SK-N-SH treated with all-trans-retinoic acid at 6 μM for 48 hours (cell line): ENCODE data around the gene DAAM2.

Experiments used
- ATAC-seq: fragments of 200-7000 bp; cut with Tn5 transposase; 3 replicates; pipeline ENCODE4 v1.9.1; 2020; ENCODE audit warnings: mild to moderate bottlenecking, moderate library complexity
- ARNTL ChIP-seq: fragments of 450-650 bp; formaldehyde crosslinking; IDR thresholded peaks from 2 replicates; pipeline ENCODE4 v1.5.0; 2020; ENCODE audit warnings: low read depth, mild to moderate bottlenecking, moderate library complexity, borderline replicate concordance
- BACH2 ChIP-seq: fragments of 250-450 bp; sonication (Bioruptor Pico); IDR thresholded peaks from 2 replicates; pipeline ENCODE4 v1.9.0; 2021; ENCODE audit warnings: mild to moderate bottlenecking, borderline replicate concordance
- CREB5 ChIP-seq: fragments of 250-450 bp; sonication (Bioruptor Pico); IDR thresholded peaks from 2 replicates; pipeline ENCODE4 v1.5.1; 2020; ENCODE audit warnings: low read depth, mild to moderate bottlenecking, moderate library complexity
- CSDC2 ChIP-seq: fragments of 250-450 bp; sonication (Bioruptor Pico); IDR thresholded peaks from 2 replicates; pipeline ENCODE4 v1.5.0; 2020; ENCODE audit warnings: mild to moderate bottlenecking, moderate library complexity
- CSRNP3 ChIP-seq: fragments of 250-450 bp; sonication (Bioruptor Pico); IDR thresholded peaks from 2 replicates; pipeline ENCODE4 v1.5.1; 2021; ENCODE audit warnings: mild to moderate bottlenecking, moderate library complexity
- ESRRG ChIP-seq: fragments of 250-450 bp; sonication (Bioruptor Pico); IDR thresholded peaks from 2 replicates; pipeline ENCODE4 v1.6.1; 2021; ENCODE audit warnings: mild to moderate bottlenecking
- GLIS3 ChIP-seq: fragments of 250-450 bp; sonication (Bioruptor Pico); IDR thresholded peaks from 2 replicates; pipeline ENCODE4 v1.5.0; 2020; ENCODE audit warnings: mild to moderate bottlenecking, moderate library complexity
- ISL1 ChIP-seq: fragments of 250-450 bp; sonication (Bioruptor Pico); IDR thresholded peaks from 2 replicates; pipeline ENCODE4 v2.1.2; 2022; ENCODE audit warnings: mild to moderate bottlenecking, moderate library complexity
- OSR1 ChIP-seq: fragments of 250-450 bp; sonication (Bioruptor Pico); IDR thresholded peaks from 2 replicates; pipeline ENCODE4 v1.8.0; 2022; ENCODE audit warnings: moderate library complexity, mild to moderate bottlenecking, inconsistent platforms
- RARB ChIP-seq: fragments of 250-450 bp; sonication (Bioruptor Pico); IDR thresholded peaks from 2 replicates; pipeline ENCODE4 v1.8.0; 2021; ENCODE audit warnings: mild to moderate bottlenecking, moderate library complexity
- TCF4 ChIP-seq: fragments of 250-450 bp; sonication (Bioruptor Pico); IDR thresholded peaks from 2 replicates; pipeline ENCODE4 v1.8.0; 2021; ENCODE audit warnings: mild to moderate bottlenecking, moderate library complexity, borderline replicate concordance
- TSHZ2 ChIP-seq: fragments of 250-450 bp; sonication (Bioruptor Pico); IDR thresholded peaks from 2 replicates; pipeline ENCODE4 v1.5.0; 2020; ENCODE audit warnings: mild to moderate bottlenecking, moderate library complexity
- ZC3H10 ChIP-seq: fragments of 250-450 bp; sonication (Bioruptor Pico); IDR thresholded peaks from 2 replicates; pipeline ENCODE4 v1.5.1; 2021; ENCODE audit warnings: mild to moderate bottlenecking, moderate library complexity
- ZFP30 ChIP-seq: fragments of 450-650 bp; formaldehyde crosslinking; IDR thresholded peaks from 2 replicates; pipeline ENCODE4 v1.5.0; 2022; ENCODE audit warnings: mild to moderate bottlenecking, moderate library complexity
- ZNF565 ChIP-seq: fragments of 450-650 bp; formaldehyde crosslinking; conservative IDR thresholded peaks from 2 replicates; pipeline ENCODE4 v1.5.0; 2020; ENCODE audit warnings: low read depth, mild to moderate bottlenecking, moderate library complexity

Gene DAAM2

DNA sequence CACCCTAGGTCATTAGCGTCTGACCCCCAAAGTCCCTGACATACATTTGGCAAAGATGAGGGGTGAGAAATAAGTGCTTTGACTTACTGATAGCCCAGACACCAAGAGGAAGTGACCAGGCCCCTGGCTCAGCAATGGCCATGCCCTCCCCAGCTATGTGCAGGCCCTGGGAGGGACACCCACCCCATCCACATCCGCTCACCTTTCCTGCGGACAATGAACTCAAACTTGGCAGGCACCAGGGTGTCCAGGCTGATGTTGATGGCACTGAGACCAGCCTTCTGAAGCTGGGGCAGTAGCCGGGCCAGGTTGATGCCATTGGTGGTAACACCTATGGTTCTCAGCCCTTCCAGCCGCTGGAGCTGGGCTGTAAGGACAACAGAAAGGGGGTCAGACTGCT is 123.7 kb downstream of the DAAM2 start (continued):
- TF ChIP-seq TSHZ2 (CRISPR knock-in tag), result no peak

DNA sequence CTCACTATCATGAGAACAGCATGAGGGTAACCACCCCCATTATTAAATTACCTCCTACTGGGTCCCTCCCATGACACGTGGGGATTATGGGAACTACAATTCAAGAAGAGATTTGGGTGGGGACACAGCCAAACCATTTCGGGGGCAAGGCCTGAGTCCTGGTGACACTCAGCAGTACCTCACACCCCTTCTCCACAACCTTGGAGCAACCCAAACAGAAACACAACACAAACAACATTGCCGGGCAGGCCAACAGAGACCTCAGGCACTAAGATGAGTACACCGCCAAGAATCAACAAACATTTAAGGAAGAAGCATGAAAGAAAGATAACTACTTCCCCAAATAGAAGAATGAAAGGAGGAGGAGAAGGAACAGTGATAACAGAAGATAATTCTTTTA is 125.2 kb downstream of the DAAM2 start:
- no peak for TF ChIP-seq TCF4 (CRISPR knock-in tag)
- no peak for TF ChIP-seq GLIS3 (CRISPR knock-in tag)
- TF ChIP-seq ZC3H10 (CRISPR knock-in tag), result no peak
- no peak for TF ChIP-seq CSRNP3
- no peak for TF ChIP-seq ARNTL
- TF ChIP-seq CREB5 (CRISPR knock-in tag), result no peak
- TF ChIP-seq BACH2 (CRISPR knock-in tag), result no peak
- TF ChIP-seq OSR1 (CRISPR knock-in tag), result no peak
- no peak for TF ChIP-seq ZNF565 (CRISPR knock-in tag)
- ATAC-seq, result no peak

- TF ChIP-seq CSRNP3 (no peak), CREB5 (CRISPR knock-in tag) (no peak), TSHZ2 (CRISPR knock-in tag) (no peak), CSDC2 (CRISPR knock-in tag) (no peak), ZFP30 (CRISPR knock-in tag) (no peak), ISL1 (CRISPR knock-in tag) (no peak), RARB (CRISPR knock-in tag) (no peak), ESRRG (CRISPR knock-in tag) (no peak)
- ATAC-seq, result no peak
These were observed 125.8 kb downstream of the DAAM2 start for GRCh38 chr6:39917981-39918380.

DNA sequence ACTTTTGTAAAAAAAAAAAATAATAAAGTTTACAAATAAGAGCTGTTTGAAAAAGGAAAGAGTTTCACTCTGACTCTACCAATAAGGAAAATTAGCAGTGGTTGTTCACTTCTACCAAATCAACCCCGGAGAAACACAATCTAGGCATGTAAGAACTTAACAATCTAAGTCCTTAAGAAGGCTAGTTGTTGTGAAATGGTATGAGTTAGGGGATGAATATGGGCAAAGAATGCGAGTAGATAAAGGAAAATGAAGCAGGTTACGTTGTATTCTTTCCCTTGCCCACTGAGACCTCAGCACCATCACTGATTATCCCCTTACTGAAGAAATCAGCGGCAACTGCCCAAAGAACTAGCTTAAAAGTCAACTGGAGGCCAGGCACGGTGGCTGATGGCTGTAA is 126.7 kb downstream of the DAAM2 start:
- ATAC-seq, result no peak

More for the DNA sequence above, 126.7 kb downstream of the DAAM2 start:
- no peak for TF ChIP-seq GLIS3 (CRISPR knock-in tag)
- TF ChIP-seq ESRRG (CRISPR knock-in tag), result no peak
